ENCODE data around the gene FOXD3.

GRCh38 chr1:63277195-63278192, 44.9 kb upstream of the FOXD3 start:
- TF ChIP-seq CTCF (IDR thresholded peaks at IDR 0.05) (no peak), POLR2AphosphoS5 (IDR thresholded peaks at IDR 0.05; ENCODE audit: low read depth, low read length) (no peak), REST (IDR thresholded peaks at IDR 0.05; ENCODE audit: insufficient read depth in 1 of 2, low read depth in 2 of 2, low read length in 1 of 2) (no peak), TCF7L2 (IDR thresholded peaks at IDR 0.05; ENCODE audit: low read depth, low read length) (no peak), SIN3A (IDR thresholded peaks at IDR 0.05; ENCODE audit: borderline replicate concordance, insufficient read depth, low read depth, low read length) (no peak)
